ENCODE results near the gene MYOF.

Gene MYOF, protein sequence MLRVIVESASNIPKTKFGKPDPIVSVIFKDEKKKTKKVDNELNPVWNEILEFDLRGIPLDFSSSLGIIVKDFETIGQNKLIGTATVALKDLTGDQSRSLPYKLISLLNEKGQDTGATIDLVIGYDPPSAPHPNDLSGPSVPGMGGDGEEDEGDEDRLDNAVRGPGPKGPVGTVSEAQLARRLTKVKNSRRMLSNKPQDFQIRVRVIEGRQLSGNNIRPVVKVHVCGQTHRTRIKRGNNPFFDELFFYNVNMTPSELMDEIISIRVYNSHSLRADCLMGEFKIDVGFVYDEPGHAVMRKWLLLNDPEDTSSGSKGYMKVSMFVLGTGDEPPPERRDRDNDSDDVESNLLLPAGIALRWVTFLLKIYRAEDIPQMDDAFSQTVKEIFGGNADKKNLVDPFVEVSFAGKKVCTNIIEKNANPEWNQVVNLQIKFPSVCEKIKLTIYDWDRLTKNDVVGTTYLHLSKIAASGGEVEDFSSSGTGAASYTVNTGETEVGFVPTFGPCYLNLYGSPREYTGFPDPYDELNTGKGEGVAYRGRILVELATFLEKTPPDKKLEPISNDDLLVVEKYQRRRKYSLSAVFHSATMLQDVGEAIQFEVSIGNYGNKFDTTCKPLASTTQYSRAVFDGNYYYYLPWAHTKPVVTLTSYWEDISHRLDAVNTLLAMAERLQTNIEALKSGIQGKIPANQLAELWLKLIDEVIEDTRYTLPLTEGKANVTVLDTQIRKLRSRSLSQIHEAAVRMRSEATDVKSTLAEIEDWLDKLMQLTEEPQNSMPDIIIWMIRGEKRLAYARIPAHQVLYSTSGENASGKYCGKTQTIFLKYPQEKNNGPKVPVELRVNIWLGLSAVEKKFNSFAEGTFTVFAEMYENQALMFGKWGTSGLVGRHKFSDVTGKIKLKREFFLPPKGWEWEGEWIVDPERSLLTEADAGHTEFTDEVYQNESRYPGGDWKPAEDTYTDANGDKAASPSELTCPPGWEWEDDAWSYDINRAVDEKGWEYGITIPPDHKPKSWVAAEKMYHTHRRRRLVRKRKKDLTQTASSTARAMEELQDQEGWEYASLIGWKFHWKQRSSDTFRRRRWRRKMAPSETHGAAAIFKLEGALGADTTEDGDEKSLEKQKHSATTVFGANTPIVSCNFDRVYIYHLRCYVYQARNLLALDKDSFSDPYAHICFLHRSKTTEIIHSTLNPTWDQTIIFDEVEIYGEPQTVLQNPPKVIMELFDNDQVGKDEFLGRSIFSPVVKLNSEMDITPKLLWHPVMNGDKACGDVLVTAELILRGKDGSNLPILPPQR (N-terminal part only)

DNA sequence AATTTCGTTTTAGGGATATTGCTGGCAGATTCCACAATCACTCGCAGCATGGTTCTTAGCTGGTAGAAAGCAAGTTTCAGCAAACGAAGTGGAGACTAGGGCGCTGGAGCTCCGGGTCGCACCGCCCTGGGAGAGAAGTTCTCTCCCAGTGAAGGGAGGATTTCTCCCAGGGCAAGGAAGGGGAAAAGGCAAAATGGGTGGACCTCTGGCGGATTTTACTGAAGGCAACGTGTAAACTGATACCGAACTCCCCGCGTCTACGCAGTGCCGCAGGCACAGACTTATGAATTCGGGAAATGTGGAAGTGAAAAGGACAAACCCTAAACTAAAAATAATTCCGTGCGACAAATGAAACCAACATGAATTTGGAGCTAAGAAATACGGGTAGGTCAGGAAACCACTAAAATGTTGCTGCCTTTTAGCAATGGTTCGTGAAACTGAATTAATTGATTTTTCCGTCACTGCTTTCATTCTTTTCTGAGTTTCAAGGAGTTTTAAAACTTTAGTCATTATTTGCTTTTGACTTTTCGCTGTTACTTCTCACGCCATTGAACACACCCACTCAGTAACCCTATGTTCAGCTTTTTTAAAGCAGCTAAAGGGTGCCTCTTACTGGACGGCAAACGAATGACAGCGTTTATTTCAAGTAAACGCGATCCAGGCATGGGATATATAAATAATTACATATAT is at the start of gene MYOF:
Gene MYOF (minus strand): TSS at position 190 of the 690 bp plus-strand sequence. CDS start 140 bp downstream, at position 50.
- DNase-seq, result peak; percentile 66

DNA sequence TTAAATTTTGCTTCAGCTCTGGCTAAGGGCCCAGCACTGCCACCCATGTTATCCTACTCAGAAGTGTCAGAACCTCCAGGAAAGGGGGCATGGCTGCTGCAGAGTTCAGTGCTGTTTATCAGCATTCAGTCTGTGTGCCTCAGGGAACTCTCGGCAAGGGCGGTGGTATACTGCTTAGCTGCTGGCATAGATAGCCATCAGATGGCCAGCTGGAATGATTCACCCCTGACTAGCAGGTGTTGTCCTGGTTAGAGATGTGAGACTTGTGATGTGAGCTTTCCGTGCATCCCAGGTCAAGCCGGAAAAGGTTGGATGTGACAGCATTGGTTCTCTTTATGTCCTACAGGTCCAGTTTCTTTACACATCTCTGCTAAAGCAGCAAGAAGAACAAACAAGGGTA is 36.4 kb upstream of the MYOF start:
- DNase-seq, result no peak

DNA sequence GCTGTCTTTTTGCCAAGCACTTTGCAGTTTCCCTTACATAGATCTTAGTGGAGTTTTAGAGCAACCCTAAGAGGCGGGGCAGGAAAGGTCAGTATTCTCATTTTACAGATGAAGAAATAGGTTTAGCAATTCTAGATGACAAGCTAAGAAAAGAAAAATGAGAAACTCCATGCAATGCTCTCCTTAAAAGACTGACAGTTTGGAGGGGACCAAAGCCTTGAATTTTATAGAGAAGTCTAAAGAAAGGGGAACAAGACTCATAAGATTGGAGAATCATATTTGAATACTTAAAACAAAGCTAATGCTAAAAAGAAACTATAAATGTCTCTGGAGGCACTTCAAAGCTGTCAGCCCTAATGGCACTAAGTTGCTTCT is 33.9 kb upstream of the MYOF start:
- DNase-seq, result no peak

DNA sequence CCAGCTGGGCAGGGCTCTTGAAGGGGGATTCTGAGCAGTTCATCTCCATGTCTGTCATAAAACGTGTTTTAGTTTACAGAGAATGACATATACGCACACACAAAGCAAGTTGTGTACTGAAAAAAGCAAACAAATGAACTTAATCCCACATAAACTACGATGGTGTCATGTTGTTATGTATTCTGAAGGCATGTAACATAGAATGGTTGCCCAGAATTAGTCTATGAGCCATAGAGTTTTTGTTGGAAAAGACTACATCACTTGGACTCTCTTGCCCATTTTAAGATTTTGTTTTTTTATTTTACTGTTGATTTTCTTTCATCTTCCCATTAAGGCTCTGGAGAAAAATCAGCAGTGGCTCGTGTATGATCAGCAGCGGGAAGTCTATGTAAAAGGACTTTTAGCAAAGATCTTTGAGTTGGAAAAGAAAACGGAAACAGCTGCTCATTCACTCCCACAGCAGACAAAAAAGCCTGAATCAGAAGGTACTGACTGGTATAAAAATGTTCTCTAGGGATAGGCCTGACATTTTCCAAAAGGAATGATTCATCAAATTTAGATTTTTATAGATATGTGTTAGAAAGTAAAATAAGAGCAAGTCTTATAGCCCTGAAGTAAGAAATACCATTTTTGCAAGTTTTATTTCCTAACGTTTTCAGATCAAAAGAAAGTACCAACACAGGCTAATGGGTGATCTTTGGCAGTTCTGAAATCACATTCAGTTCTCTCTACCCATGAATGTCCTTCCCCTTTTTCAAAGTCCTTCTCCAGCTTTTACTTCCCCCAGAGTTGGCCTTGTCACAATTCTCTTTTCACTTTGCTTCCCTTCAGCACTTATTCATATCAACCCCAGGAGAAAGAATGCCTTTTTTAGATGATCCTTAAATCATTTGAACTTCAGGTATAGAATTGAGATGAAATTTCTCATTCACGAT is 33.2 kb upstream of the MYOF start:
- DNase-seq, result no peak

DNA sequence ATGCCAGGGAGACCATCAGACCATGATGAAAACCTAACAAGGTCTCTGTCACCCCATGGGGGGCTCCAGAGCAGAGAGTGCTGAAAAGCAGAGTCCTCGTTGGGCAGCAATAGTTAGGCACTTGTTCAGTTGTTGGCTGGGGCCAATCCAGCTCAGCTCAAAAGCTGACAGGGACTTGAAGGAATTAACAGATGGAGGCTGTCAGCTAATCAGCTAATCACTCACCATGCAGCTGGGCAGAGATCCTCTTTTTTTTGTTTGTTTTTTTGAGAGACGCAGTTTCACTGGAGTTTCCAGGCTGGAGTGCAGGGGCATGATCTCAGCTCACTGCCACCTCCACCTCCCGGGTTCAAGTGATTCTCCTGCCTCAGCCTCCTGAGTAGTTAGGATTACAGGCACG is 32.4 kb upstream of the MYOF start:
- DNase-seq, result no peak

DNA sequence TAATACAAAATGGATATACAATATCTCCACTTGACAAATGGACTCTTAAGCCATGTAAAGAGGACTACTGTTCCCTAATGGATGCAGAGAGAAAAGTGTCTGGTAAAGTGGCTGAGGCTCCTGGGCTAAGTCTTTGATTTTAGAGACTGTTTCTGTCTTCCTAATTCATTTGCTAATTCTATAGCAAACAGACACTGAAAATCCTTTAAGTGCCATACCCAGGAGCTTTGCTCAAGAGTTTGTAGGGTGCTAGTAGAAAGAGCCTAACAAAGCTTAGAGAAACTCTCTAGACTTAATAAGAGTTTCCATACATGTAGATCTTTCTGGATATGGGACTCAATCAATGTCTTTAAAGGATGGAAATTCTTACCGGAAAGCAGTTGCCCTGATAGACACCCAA is 31.0 kb upstream of the MYOF start:
- DNase-seq, result no peak

DNA sequence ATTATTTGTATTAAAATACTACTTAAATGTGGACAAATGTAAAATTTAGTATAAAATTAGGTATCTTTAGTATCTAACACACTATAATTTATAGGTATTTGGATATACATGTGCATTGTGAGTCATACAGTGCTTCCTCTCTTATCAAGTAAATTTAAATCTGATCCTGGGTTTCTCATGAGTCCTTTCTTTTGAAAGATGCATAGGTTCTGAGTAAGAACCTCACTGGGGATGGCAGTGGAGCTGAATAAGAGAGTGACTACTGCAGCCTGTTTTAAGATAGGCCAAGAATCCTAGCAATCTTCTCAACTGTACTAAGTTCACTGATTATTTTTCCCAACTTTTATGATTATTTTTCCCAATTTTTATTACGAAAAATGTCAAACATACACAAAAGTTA is 30.4 kb upstream of the MYOF start:
- DNase-seq, result no peak

DNA sequence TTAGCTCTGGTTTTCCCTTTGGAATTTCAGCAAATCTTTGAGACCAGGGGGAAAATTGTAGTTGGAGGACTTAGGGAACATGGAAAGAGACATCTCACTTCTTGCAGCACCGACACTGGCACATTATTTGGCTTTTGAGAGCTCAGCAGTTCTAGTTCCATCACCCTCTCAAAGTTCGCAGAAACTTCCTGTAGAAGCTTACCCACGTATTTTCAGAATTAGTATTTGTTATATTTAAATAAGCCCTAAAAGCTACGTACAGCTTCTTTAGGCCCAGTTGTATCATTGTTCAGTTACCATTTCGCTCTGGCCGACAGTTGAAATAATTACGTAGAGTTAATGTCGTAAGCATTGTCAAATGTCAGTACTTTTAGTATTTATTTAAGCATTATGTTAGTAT is 27.7 kb upstream of the MYOF start:
- no peak for DNase-seq

DNA sequence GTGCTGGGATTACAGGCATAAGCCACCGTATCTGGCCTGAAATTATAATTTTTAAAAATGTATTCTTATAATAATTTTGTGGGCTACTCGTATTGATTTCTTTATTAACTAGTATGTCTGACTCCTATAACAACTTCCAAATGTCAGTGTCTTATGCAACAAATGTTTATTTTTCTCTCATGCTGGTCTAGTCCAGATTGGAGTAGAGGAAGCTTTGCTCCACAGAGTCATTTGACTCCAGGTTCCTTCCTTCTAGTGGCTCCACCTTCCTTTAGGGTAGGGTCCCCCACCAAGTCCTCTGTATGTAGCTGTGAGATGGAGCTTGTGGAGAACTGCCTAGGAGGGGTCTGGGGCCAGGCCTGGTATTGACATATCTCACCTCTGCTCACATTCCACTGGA is 22.9 kb upstream of the MYOF start:
- no peak for DNase-seq

DNA sequence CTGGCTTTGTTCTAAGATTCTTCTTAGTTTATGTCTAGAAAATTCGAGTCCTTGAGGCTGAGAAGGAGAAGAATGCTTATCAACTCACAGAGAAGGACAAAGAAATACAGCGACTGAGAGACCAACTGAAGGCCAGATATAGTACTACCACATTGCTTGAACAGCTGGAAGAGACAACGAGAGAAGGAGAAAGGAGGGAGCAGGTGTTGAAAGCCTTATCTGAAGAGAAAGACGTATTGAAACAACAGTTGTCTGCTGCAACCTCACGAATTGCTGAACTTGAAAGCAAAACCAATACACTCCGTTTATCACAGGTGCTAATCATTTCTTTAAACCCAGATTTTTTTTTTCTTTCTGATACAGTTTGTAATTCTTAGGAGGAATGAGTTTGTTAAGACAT is 20.9 kb upstream of the MYOF start:
- DNase-seq, result peak; percentile 24

DNA sequence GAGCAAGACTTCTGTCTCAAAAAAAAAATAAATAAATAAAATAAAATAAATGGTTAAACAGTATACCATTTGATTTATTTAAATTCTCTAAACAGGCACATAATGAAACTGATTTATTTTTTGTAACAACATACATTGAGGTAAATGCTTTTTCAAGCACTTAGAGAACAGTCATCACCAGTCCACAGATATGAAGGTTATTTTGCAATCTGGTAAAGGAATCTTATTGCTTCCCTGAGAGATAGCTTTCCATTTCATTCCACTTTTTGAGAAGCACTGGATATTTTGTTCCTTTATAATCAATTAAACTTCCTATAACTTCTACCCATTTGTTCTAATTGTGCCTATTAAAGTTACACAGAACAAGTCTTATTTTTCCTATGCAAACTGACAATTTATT is 19.5 kb upstream of the MYOF start:
- DNase-seq, result no peak

DNA sequence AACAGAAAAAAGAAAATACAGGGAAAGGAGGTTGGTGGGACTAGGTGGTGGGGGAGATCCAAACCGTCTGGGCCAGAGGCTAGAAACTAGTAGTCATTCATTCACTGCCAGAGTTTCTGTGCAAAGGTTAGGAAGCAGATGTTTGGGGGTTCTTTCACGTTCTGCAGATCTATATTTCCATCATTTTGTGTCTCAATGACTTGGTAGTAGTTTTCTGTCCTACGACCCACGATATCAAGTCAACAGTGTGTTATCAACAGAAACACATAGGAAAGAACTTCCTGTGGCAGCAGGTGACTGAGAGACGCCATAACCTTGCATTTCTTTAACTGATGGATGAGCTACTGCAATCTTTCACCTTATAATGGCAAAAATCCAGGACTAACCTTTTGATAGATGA is 16.0 kb upstream of the MYOF start:
- no peak for DNase-seq

DNA sequence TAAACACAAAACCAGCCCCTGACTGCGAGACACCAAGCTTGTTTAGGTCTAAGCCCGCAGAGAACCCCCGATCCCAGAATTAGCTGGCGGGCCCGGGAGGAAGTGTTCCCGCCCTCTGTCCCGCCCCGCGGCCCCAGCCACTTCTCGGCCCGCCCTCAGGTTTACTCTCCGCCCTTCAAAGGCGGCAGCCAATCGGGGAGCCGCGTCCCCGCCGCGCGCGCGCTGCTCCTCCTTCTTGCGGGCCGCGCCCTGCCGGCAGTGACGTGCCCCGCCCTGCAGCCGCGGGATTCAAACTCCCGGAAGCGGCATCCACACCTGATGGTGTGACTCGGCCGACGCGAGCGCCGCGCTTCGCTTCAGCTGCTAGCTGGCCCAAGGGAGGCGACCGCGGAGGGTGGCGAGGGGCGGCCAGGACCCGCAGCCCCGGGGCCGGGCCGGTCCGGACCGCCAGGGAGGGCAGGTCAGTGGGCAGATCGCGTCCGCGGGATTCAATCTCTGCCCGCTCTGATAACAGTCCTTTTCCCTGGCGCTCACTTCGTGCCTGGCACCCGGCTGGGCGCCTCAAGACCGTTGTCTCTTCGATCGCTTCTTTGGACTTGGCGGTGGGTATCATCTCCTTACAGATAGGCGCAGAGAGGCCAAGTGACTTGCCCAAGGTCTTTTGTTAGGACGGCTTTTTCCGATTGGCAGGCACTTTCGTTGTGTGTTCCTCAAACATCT is 14.3 kb upstream of the MYOF start, which contains the start of gene CEP55:
Gene CEP55 (plus strand): TSS at position 291 of the 720 bp plus-strand sequence. CDS start 3,440 bp downstream, outside the sequence.
- DNase-seq, result peak; percentile 92

DNA sequence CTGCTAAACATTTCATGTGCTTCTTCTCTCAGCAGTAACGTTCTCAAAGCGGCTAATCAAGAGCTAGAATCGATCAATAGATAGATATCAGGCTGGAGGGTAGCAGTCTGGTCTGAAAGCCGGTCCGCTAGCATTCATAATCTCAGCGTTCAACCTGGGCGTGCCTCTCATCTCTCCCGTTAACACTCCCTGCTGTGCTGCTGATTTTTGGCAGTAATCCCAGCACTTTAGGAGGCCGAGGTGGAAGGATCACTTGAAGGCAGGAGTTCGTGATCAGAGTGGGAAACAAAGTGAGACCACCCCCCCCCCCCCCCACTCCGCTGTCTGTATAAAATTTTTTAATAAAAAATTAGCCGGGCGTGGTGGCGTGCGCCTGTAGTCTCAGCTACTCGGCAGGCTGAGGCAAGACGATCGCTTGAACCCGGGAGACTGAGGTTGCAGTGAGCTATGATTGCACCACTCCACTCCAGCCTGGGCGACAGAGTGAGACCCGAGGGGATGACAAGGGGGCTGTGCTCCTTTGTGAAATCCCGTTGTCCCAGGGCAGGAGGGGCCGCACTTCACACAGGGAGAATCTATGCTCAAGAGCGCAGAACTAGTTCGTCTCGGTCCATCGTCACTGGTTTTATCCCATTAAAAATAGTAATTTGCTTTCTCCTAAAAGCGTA is 13.7 kb upstream of the MYOF start:
- no peak for DNase-seq

DNA sequence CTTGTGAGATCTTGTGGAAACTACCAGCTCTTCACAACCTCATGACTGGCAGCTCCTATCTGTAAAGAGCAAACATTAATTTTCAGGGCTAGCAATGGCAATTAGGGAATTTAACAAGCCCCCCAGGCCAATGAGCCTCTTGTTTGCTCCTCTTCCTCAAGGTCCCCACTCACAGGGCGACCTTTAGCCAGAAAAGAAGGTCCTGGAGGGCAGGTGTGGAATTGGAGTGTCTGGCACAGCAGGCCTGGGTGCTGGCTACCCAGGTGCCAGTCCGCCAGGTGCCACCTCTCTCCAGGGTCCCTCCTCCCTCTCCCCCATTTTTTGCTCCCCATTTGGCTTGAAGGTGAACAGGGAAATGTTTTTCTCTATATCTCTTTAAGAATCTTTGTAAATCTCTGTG is 12.4 kb upstream of the MYOF start:
- DNase-seq, result no peak

DNA sequence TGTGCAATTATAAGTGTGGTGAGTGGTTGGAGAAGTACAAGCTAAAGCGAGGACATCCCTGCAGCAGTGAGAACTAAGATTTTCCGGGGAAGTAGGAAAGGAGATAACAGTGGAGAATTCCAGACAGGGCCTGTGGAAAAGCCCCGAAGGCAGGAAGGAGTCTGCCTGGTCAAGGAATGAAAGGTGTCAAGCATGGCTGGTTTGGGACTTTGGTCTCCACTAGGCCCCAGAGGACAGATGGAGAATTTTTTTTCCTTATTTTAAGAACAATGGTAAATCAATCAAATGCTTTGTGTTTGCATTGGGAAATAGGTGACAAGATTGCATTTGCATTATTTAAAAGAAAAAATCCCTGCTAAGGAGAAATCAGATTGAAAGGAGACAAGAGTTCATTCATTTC is 11.0 kb upstream of the MYOF start:
- DNase-seq, result no peak

DNA sequence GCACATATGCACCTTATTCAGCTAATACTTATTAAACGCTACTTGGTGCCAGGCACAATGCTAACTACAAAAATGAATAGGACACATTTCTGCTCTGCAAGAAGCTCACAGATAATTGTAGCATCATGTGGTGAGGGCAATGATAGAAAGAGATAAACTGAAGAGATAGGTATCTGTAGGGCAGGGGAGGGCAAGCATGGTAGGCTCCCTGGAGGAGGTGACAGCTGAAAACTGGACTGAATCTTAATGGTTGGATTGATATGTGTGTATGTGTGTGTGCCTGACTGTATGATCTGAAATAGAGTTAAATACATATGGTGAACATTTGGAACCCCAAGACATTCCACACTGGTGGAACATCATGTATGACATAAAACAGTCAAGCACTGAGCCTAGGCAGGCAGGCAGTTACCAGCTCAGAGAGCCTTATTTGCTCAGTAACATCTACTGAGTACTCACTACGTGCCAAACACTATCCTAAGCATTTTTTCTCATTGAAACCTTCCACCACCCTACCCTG is 9.5 kb upstream of the MYOF start:
- DNase-seq, result no peak

DNA sequence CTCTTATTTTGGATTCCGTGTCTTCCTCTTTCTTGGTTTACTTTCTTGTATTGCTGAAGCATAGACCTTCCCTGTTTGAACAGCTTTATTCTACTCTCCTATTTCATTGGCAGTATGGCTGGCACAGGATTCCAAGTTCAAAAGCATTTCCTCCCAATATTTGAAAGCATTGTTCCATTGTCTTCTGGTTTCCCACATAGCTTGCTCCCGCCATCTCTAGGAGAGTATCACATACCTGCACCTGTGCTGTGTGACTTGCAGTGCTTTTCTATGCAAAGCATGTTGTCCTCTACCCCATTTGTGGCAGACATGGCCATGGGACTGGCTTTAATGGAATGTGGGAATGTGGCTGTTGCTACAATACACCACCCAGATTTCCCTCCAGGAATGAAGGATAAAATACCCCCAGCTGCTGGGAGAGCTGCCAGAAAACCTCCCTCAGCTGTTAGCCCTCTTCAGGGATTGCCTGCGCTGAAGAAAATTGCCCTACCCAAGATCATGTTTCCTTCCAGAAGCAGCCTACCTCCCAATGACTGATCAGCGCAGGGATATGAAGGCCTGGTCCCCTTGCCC is 6.9 kb upstream of the MYOF start:
- no peak for DNase-seq

DNA sequence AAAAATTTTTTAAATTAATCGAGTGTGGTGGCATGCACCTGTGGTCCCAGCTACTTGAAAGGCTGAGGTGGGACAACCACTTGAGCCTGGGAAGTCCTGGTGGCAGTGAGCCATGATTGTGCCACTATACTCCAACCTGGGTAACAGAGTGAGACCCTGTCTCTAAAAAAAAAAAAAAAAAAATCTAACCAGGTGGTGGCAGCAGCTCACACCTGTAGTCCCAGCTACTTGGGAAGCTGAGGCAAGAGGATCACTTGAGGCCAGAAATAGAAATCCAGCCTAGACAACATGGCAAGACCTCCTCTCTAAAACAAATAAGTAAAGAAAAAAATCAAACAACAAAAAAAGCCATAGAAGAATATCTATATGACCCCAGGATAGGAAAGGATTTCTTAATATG is 3.6 kb upstream of the MYOF start:
- DNase-seq, result no peak
